HG02840 (cell line): ENCODE measurements around the gene TAS2R10.
"Not testable (repeated sequence)": the region's sequence is repeated elsewhere in the genome, so short reads cannot be mapped to it uniquely, and the experiment has no call there.

Source experiments
- ATAC-seq: cut with Tn5 transposase; IDR thresholded peaks from one replicate; pipeline ENCODE4 v1.9.1; 2021; ENCODE audit warnings: mild to moderate bottlenecking, moderate library complexity, moderate number of reproducible peaks; ENCODE audit not compliant: unreplicated experiment, low FRiP score

Gene TAS2R10

DNA sequence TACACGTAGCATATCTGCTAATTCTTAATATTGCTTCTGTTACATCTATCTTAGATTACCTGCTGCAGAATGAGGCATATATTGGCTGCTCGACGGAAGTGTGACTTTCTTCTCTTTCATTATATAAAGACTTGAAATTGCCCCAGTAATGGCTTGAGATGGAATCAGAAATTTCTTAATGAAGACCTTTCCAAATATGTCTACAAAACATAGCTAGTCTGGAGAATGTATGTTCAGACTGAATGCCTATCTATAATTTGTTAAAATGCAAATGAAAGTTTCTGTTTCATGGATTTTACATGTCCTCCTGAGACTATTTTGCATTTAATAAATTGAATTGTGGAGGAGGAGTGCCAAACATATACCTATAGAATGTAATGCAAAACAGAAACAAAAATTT is at the start of gene TAS2R10:
TAS2R10 (minus strand) TSS at position 101 of the 400 bp plus-strand sequence; CDS start at position 12, 89 bp downstream.
- no peak for ATAC-seq

GRCh38 chr12:10873378-10873777 is 47.2 kb upstream of the TAS2R10 start:
- ATAC-seq = no peak

GRCh38 chr12:10867381-10867780 is 41.2 kb upstream of the TAS2R10 start:
- no peak for ATAC-seq

- no peak for ATAC-seq
Measured at GRCh38 chr12:10863512-10864218, 37.5 kb upstream of the TAS2R10 start.

DNA sequence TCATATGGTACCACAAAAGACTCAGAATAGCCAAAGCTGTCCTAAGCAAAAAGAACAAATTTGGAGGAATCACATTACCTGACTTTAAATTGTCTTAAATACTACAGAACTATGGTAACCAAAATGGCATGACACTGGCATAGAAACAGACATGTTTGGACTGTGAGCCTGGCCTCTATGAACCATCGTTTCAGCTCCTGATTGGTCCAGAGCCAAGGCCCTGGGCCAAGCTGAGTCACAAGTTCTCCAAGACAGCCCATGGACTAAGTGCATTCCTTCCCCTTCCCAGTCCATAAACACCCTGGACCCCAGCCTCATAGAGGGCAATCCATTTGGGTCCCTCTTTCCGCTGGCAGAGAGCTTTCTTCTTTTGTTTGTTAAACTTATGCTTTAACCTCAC is 35.2 kb upstream of the TAS2R10 start:
- ATAC-seq = no peak

- ATAC-seq = no peak
Measured at GRCh38 chr12:10855807-10856206, 29.6 kb upstream of the TAS2R10 start.

DNA sequence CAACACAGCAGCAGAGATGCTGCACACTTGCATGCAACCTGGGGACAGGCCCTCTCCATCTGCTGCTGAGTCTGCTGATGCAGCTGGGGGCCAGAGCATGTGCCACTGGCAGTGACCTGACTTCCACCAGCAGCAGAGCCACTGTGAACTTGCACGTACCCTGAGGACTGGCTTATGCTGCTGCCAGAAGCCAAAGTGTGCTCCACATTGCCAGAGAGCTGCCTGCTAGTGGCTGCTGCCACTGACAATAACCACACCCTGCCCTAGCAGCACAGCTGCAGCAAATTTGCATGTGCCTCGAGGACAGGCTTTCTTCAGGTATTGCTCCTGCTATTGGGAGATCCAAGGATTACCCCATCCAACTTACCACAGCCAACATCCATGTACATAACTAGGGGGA is 27.6 kb upstream of the TAS2R10 start:
- no peak for ATAC-seq

- ATAC-seq = no peak
Measured at GRCh38 chr12:10851243-10851858, 25.2 kb upstream of the TAS2R10 start.

- ATAC-seq = no peak
Measured at GRCh38 chr12:10849425-10849878, 23.3 kb upstream of the TAS2R10 start, which contains the start of gene PRR4. PRR4 (minus strand) TSS chr12:10849475; CDS start chr12:10849437, 38 bp downstream.

- no peak for ATAC-seq
Measured at GRCh38 chr12:10847744-10848143, 21.6 kb upstream of the TAS2R10 start.

DNA sequence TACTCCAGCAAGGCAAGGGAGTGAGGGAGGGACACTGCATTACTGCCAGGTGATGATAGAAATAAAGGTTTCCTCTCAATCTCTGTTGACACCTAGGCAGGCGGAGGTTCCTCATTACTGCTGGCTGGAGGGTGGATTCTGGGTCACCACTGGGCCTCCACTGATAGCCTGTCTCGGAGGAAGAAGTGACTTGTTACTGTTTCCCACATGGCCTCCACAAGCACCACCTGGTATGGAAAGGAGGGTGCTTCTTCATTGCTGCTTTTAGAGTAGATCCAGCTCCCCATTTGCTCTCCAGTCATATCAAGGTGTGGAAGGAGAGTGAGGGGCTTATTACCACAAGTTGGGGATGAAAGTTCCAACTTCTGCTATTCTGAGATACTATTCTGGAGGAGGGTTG is 16.7 kb upstream of the TAS2R10 start:
- ATAC-seq = no peak

DNA sequence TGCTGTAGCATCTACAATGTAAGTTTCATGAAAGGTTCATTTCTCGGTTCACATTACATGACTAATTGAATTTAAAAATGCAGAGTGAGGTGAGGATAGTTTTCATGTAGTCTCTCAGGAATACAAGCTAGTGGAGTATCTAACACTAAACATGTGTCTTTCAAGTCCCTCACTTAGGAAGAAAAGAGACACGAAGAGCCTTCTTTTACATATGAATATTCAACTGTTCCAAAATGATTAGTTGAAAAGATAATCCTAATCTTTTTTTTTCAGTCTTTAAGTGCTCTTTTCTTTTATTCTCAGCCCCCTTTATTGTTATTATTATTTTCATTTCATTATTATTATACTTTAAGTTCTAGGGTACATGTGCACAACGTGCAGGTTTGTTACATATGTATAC is 12.3 kb upstream of the TAS2R10 start:
- ATAC-seq = no peak

GRCh38 chr12:10829994-10830393 is 3.8 kb upstream of the TAS2R10 start:
- ATAC-seq = no peak

- ATAC-seq = no peak
Measured at GRCh38 chr12:10824957-10825356, 1.2 kb downstream of the TAS2R10 start.

- ATAC-seq = no peak
Measured at GRCh38 chr12:10811883-10812536, 14.1 kb downstream of the TAS2R10 start.

DNA sequence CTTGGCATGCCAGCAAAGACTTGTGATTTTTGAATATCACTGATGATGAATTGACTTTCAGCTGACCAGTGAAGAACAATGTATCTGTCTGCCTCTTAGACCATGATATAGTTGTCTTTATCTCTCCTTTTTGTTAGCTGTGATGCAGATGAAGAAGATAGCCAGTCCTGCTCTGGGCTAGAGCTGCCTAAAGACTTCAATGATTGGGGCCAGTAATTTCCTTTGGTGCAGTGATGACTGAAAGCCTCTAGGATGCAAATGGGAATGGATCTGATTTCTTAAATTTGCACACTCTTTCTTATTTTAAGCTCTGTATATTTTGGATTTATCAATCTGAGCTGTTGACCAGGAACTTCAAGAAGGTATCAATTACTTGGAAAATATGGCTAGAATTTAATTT is 16.1 kb downstream of the TAS2R10 start, which contains the start of gene TAS2R9:
TAS2R9 (minus strand) TSS at position 101 of the 400 bp plus-strand sequence; CDS start at position 8, 93 bp downstream.
- ATAC-seq = no peak

DNA sequence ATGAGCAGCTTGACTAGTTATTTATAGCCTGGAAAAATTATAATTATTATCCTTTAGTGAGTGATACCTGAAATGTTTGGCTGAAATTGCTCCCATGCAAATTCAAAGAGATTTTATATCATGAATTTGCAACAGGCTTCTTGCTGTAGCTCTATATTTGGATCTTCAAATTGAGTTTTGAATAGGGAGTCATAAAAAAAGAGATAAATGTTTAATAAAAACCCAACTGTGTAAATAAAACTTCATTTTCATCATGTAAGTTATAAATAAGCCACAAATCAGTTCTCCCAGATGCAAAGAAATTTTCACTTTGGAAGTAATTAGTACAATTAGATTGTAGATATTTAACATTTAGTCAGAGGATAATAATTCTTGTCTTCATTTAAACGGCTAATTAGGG is 19.0 kb downstream of the TAS2R10 start, which contains the start of gene TAS2R8:
TAS2R8 (minus strand) TSS at position 101 of the 400 bp plus-strand sequence. CDS start 306 bp downstream, outside the sequence.
- ATAC-seq = no peak

DNA sequence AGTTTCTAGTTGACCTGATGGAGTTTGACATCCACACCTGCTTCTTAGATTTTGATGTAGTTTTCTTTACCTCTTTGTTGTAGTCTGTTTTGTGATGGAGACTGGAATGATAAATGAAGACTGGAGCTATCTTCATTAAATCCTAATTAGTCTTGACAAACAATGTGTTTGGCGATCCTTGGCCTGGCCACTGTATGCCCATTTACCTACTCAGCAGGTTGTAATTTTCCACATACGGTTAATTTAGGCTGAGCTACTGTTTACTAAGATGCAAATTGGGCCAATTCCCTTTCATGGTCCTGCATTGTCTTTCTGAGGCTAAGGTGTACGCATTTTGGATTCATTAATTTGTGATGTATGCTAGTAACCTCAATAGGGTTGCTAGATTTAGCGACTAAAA is 23.6 kb downstream of the TAS2R10 start, which contains the start of gene TAS2R7:
TAS2R7 (minus strand) TSS at position 41 of the 400 bp plus-strand sequence. CDS start 57 bp downstream, outside the sequence.
- ATAC-seq = no peak

- no peak for ATAC-seq
Measured at GRCh38 chr12:10801741-10802140, 24.4 kb downstream of the TAS2R10 start.

DNA sequence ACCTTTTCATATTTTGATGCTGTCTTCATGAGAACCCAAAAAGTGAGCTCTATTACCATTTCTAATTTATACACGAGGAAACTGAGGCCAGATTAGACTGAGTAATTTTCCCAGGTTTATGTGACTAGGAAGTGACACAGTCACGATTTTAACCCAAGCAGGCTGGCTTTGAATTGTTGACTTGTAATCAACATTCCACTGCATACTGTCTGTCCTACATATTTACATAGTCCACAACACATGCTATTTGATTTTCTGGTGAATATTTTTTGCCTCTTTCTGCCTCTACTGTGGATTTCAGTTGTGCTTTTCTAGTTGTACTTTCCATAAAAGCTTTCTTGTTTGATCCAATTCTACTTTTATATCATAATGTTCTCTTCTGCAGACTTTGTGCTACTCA is 31.9 kb downstream of the TAS2R10 start:
- ATAC-seq = no peak

- ATAC-seq = not testable (repeated sequence)
Measured at GRCh38 chr12:10791769-10792168, 34.4 kb downstream of the TAS2R10 start.
